Gastroesophageal sphincter (tissue), 3 donors: Measurements from ENCODE around the gene SFXN2.

ENCODE experiments used
- CTCF ChIP-seq, 4 experiments: fragments of 200-600 bp in 2 of 4; fragments of 450-650 bp in 2 of 4; sonication (generic) in 1 of 4; IDR thresholded peaks; one replicate each; pipeline ENCODE4 v1.5.1; 2017 to 2019; ENCODE audit warnings: antibody characterized with exemption in 4 of 4, mild to moderate bottlenecking in 2 of 4, moderate library complexity in 2 of 4
- POLR2AphosphoS5 ChIP-seq: sonication (generic); formaldehyde crosslinking; IDR thresholded peaks from one replicate; pipeline ENCODE4 v1.6.1; 2017; ENCODE audit warnings: antibody characterized with exemption

- TF ChIP-seq CTCF (IDR thresholded peaks at IDR 0.05) (no peak), POLR2AphosphoS5 (no peak)
Measured at GRCh38 chr10:102683736-102684135, 30.7 kb upstream of the SFXN2 start.
